Measurements from ENCODE around the gene SPATA2L. TPM values are rescaled to one million over a fixed set of nuclear protein-coding genes. Genes with fewer than 3 reads are reported as not detected.
A peak's percentile ranks its signal among the peaks of the same experiment; 100 is the strongest.
"Not testable (repeated sequence)": the region's sequence is repeated elsewhere in the genome, so short reads cannot be mapped to it uniquely, and the experiment has no call there.

Gene SPATA2L
- total and polyA plus RNA-seq, 8 donors, result 9.7 to 41.4 (median 12.8) TPM; not detected in 1

- Histone ChIP-seq H3K27ac (no peak overlapping the region), H3K27me3 (no peaks in the 10 kb centered on the region), H3K36me3 (peaks cover 0 to 13% (median 4%) of the 10 kb centered on the region in 4 donors), H3K9me3 (no peaks in the 10 kb centered on the region), H3K4me3 (no peak overlapping the region), H3K4me1 (no peaks in the 10 kb centered on the region)
- whole genome bisulfite sequencing, 5 donors, result 45 to 76% (median 74%) methylated on average over 5 of the region's 5 CpGs
- intact Hi-C loops (cut with DNase I; ENCODE audit: low total_unique reads), result no loop called here
- TF ChIP-seq CTCF (IDR thresholded peaks at IDR 0.05) (no peak), POLR2AphosphoS5 (IDR thresholded peaks at IDR 0.05) (no peak)
- no peak for DNase-seq
Measured at GRCh38 chr16:89668790-89669158, 32.7 kb downstream of the SPATA2L start.

GRCh38 chr16:89667633-89668032 is 33.9 kb downstream of the SPATA2L start:
- no peak for TF ChIP-seq POLR2AphosphoS5 (IDR thresholded peaks at IDR 0.05)
- no peak for TF ChIP-seq POLR2A (IDR thresholded peaks at IDR 0.05)
- no peak for TF ChIP-seq CTCF (IDR thresholded peaks at IDR 0.05)
- no peak for TF ChIP-seq EP300 (IDR thresholded peaks at IDR 0.05)
- intact Hi-C loops (cut with DNase I; ENCODE audit: low total_unique reads), result no loop called here
- Histone ChIP-seq H3K4me1 (no peaks in the 10 kb centered on the region), H3K27me3 (no peaks in the 10 kb centered on the region), H3K9me3 (no peaks in the 10 kb centered on the region), H3K4me3 (no peak overlapping the region), H3K27ac (no peak overlapping the region), H3K36me3 (peaks cover 0 to 25% (median 14%) of the 10 kb centered on the region in 4 donors)
- 72 to 82% (median 78%) methylated on average over 8 to 9 of the region's 9 CpGs for WGBS, 5 donors
- DNase-seq, result no peak

GRCh38 chr16:89667000-89667399 is 34.5 kb downstream of the SPATA2L start:
- H3K27me3 ChIP-seq; H3K9me3 ChIP-seq; H3K4me3 ChIP-seq; intact Hi-C loops (cut with DNase I; ENCODE audit: low total_unique reads); H3K4me1 ChIP-seq; H3K27ac ChIP-seq: not testable (repeated sequence)
- 52 to 82% (median 65%) methylated on average over 6 to 7 of the region's 7 CpGs for WGBS, 5 donors
- DNase-seq, result peak in 1 of 2 donors; percentile 43
- TF ChIP-seq CTCF (IDR thresholded peaks at IDR 0.05), result peak in 2 of 7 experiments; percentile 17 to 34
- peaks cover 0 to 31% (median 18%) of the 10 kb centered on the region in 4 donors for H3K36me3 ChIP-seq

GRCh38 chr16:89664238-89664637 is 37.3 kb downstream of the SPATA2L start:
- H3K27ac ChIP-seq; H3K4me3 ChIP-seq; H3K9me3 ChIP-seq; intact Hi-C loops (cut with DNase I; ENCODE audit: low total_unique reads); H3K27me3 ChIP-seq; DNase-seq; H3K4me1 ChIP-seq: not testable (repeated sequence)
- peaks cover 0 to 46% (median 38%) of the 10 kb centered on the region in 4 donors for H3K36me3 ChIP-seq
- WGBS, 5 donors, result 87 to 90% (median 89%) methylated on average over 10 to 11 of the region's 11 CpGs

GRCh38 chr16:89661215-89661614 is 40.3 kb downstream of the SPATA2L start:
- no peak for TF ChIP-seq POLR2AphosphoS5 (IDR thresholded peaks at IDR 0.05)
- TF ChIP-seq CTCF (IDR thresholded peaks at IDR 0.05), result no peak
- TF ChIP-seq EP300 (IDR thresholded peaks at IDR 0.05), result no peak
- no peak for TF ChIP-seq POLR2A (IDR thresholded peaks at IDR 0.05)
- no peak for DNase-seq
- 94 to 98% (median 96%) methylated on average over 9 of the region's 9 CpGs for WGBS, 5 donors
- intact Hi-C loops (cut with DNase I; ENCODE audit: low total_unique reads), result no loop called here
- no peaks in the 10 kb centered on the region for H3K9me3 ChIP-seq
- peaks cover 0 to 46% (median 37%) of the 10 kb centered on the region in 4 donors for H3K36me3 ChIP-seq
- H3K4me1 ChIP-seq, result peaks cover 17 to 28% (median 20%) of the 10 kb centered on the region in 4 donors
- no peak overlapping the region for H3K27ac ChIP-seq
- H3K4me3 ChIP-seq, result no peak overlapping the region
- H3K27me3 ChIP-seq, result no peaks in the 10 kb centered on the region

Data from stomach (tissue), 9 donors.